OCI-LY7 (cell line): ENCODE data around the gene DCLK1. TPM values are rescaled to one million over a fixed set of nuclear protein-coding genes. Genes with fewer than 3 reads are reported as not detected.

Experiments used
- BruUV-seq: library from RNA; stranded (reverse); fragments of 400-500 nt; replicated peaks from 2 replicates; lab custom pipeline; 2021; lab: Mats Ljungman, UMichigan
- CTCF ChIA-PET: fragments of 300-600 bp; sonication (Branson Sonifier 250); formaldehyde crosslinking; loops from one replicate; lab custom pipeline; 2022; ENCODE audit warnings: antibody characterized with exemption; ENCODE audit not compliant: unreplicated experiment; lab: Charles Lee
- POLR2A ChIA-PET: fragments of 300-600 bp; sonication (Branson Sonifier 250); formaldehyde crosslinking; loops from one replicate; lab custom pipeline; 2022; ENCODE audit warnings: antibody characterized with exemption; lab: Charles Lee
- DNase-seq: peaks from one replicate; pipeline ENCODE4 v3.0.0-alpha.2; 2015; ENCODE audit warnings: low spot score
- H2AFZ ChIP-seq: fragments of 200-600 bp; sonication (generic), shearing (Covaris generic); 2 replicates; pipeline ENCODE4 v1.6.1; 2014; ENCODE audit warnings: mild to moderate bottlenecking, antibody characterized with exemption, low read length, moderate library complexity
- H3K27ac ChIP-seq: fragments of 200-600 bp; sonication (generic); 2 replicates; pipeline ENCODE4 v1.5.1; 2014; ENCODE audit warnings: mixed run types, low read depth, mild to moderate bottlenecking, moderate library complexity, low read length, inconsistent platforms; ENCODE audit not compliant: poor library complexity, severe bottlenecking
- H3K36me3 ChIP-seq: fragments of 200-600 bp; sonication (generic); 2 replicates; pipeline ENCODE4 v1.6.1; 2014; ENCODE audit warnings: mild to moderate bottlenecking, antibody characterized with exemption, low read length, moderate library complexity, mixed read lengths; ENCODE audit not compliant: insufficient read depth
- H3K4me1 ChIP-seq: fragments of 200-600 bp; sonication (generic); 2 replicates; pipeline ENCODE4 v1.5.1; 2014; ENCODE audit warnings: mild to moderate bottlenecking, low read length; ENCODE audit not compliant: insufficient read depth, poor library complexity, severe bottlenecking
- H3K4me2 ChIP-seq: fragments of 200-600 bp; sonication (generic); 2 replicates; pipeline ENCODE4 v1.6.1; 2014; ENCODE audit warnings: mild to moderate bottlenecking, low read length
- H3K4me3 ChIP-seq: fragments of 200-600 bp; sonication (generic); 2 replicates; pipeline ENCODE4 v1.5.1; 2014; ENCODE audit warnings: mild to moderate bottlenecking, low read depth, low read length; ENCODE audit not compliant: poor library complexity, severe bottlenecking
- H3K79me2 ChIP-seq: fragments of 200-600 bp; sonication (generic); 2 replicates; pipeline ENCODE4 v1.6.1; 2016; ENCODE audit warnings: low read depth, mild to moderate bottlenecking, low read length, moderate library complexity, mixed read lengths; ENCODE audit not compliant: insufficient read depth
- H3K9me2 ChIP-seq: fragments of 200-600 bp; sonication (generic); 2 replicates; pipeline ENCODE4 v1.6.1; 2016; ENCODE audit warnings: mild to moderate bottlenecking, low read length, mixed read lengths; ENCODE audit not compliant: insufficient read depth
- H3K9me3 ChIP-seq: fragments of 200-600 bp; sonication (generic); 2 replicates; pipeline ENCODE4 v1.6.1; 2014; ENCODE audit warnings: mild to moderate bottlenecking, mixed run types, low read length, mixed read lengths
- H4K20me1 ChIP-seq: fragments of 200-600 bp; sonication (generic); 2 replicates; pipeline ENCODE4 v1.6.1; 2014; ENCODE audit warnings: mild to moderate bottlenecking, antibody characterized with exemption, low read length, moderate library complexity, mixed read lengths; ENCODE audit not compliant: insufficient read depth
- CTCF ChIP-seq: fragments of 200-600 bp; sonication (generic); conservative IDR thresholded peaks from 2 replicates; pipeline ENCODE4 v1.5.1; 2014; ENCODE audit warnings: mild to moderate bottlenecking, antibody characterized with exemption, low read length, moderate library complexity, mixed read lengths
- EZH2phosphoT487 ChIP-seq: fragments of 200-600 bp; sonication (generic); IDR thresholded peaks from 2 replicates; pipeline ENCODE4 v1.6.1; 2018; ENCODE audit warnings: low read depth, borderline replicate concordance, mild to moderate bottlenecking, mixed run types, antibody characterized with exemption, low read length, moderate library complexity, mixed read lengths
- intact Hi-C: fragments of 100-400 bp; cut with micrococcal nuclease; formaldehyde crosslinking; loops from one replicate; pipeline ENCODE4 v1.10.0; 2022; ENCODE audit not compliant: unreplicated experiment
- total RNA-seq, 2 experiments: library from RNA; depleted of rRNA in 1 of 2; stranded (reverse); fragments of >200 nt in 1 of 2; shearing (Covaris generic) in 1 of 2; gene quantifications; 2 replicates each; pipeline ENCODE4 v1.2.3, GENCODE V29; 2014 to 2022

DCLK1 gene
- total RNA-seq, 2 experiments from 2014 or later, result not detected

- BruUV-seq, result no TSS peak
- CTCF ChIA-PET, result no interaction called here
- POLR2A ChIA-PET, result no interaction called here
- H3K4me1 ChIP-seq, result no peaks in the 10 kb centered on the region
- no peaks in the 10 kb centered on the region for H3K79me2 ChIP-seq
- H4K20me1 ChIP-seq, result no peaks in the 10 kb centered on the region
- no peak overlapping the region for H3K27ac ChIP-seq
- intact Hi-C loops, result no loop called here
- H3K36me3 ChIP-seq, result no peaks in the 10 kb centered on the region
- no peak for DNase-seq
- H3K4me3 ChIP-seq, result no peak overlapping the region
- no peaks in the 10 kb centered on the region for H3K9me2 ChIP-seq
- no peak overlapping the region for H3K4me2 ChIP-seq
- H3K9me3 ChIP-seq, result no peaks in the 10 kb centered on the region
- H2AFZ ChIP-seq, result no peak overlapping the region
- TF ChIP-seq CTCF, result no peak
- TF ChIP-seq EZH2phosphoT487, result no peak
Measured at GRCh38 chr13:35810321-35810720, 320.9 kb downstream of the DCLK1 start.

GRCh38 chr13:35808846-35809245, 322.3 kb downstream of the DCLK1 start:
- no peak for DNase-seq
- Histone ChIP-seq H4K20me1 (no peaks in the 10 kb centered on the region), H3K4me3 (no peak overlapping the region), H3K4me2 (no peak overlapping the region), H3K9me3 (no peaks in the 10 kb centered on the region), H3K36me3 (no peaks in the 10 kb centered on the region), H3K4me1 (no peaks in the 10 kb centered on the region), H3K79me2 (no peaks in the 10 kb centered on the region), H2AFZ (no peak overlapping the region), H3K9me2 (no peaks in the 10 kb centered on the region), H3K27ac (no peak overlapping the region)
- no TSS peak for BruUV-seq
- POLR2A ChIA-PET, result no interaction called here
- TF ChIP-seq EZH2phosphoT487 (no peak), CTCF (no peak)
- intact Hi-C loops, result no loop called here
- CTCF ChIA-PET, result no interaction called here

- Histone ChIP-seq H3K9me2 (no peaks in the 10 kb centered on the region), H3K4me1 (no peaks in the 10 kb centered on the region), H3K27ac (no peak overlapping the region), H4K20me1 (no peaks in the 10 kb centered on the region), H3K79me2 (no peaks in the 10 kb centered on the region), H3K9me3 (no peaks in the 10 kb centered on the region), H3K4me2 (no peak overlapping the region), H3K36me3 (no peaks in the 10 kb centered on the region), H3K4me3 (no peak overlapping the region), H2AFZ (no peak overlapping the region)
- POLR2A ChIA-PET, result no interaction called here
- intact Hi-C loops, result no loop called here
- DNase-seq, result no peak
- TF ChIP-seq EZH2phosphoT487 (no peak), CTCF (no peak)
- CTCF ChIA-PET, result no interaction called here
- no TSS peak for BruUV-seq
Measured at GRCh38 chr13:35804901-35805300, 326.3 kb downstream of the DCLK1 start.
